SK-N-DZ (cell line): ENCODE results near the gene SENP2. TPM values are rescaled to one million over a fixed set of nuclear protein-coding genes. Genes with fewer than 3 reads are reported as not detected.
A peak's percentile ranks its signal among the peaks of the same experiment; 100 is the strongest.
"Not testable (repeated sequence)": the region's sequence is repeated elsewhere in the genome, so short reads cannot be mapped to it uniquely, and the experiment has no call there.

Experiments
- DNase-seq: peaks from one replicate; pipeline ENCODE4 v3.0.0-alpha.2; 2015; ENCODE audit warnings: low spot score
- polyA plus RNA-seq, 2 experiments: library from polyadenylated mRNA; depleted of rRNA; stranded (reverse); fragments of >200 nt; gene quantifications; 2 replicates each; pipeline ENCODE4 v1.2.3, GENCODE V29; 2014

SENP2 gene
- 29.9 and 32.3 TPM in 2 replicates for polyA plus RNA-seq (2014; cell fraction: cytosol; rRNA removed)
- 12.8 and 13.4 TPM in 2 replicates for polyA plus RNA-seq (2014; cell fraction: nucleus; rRNA removed)

DNA sequence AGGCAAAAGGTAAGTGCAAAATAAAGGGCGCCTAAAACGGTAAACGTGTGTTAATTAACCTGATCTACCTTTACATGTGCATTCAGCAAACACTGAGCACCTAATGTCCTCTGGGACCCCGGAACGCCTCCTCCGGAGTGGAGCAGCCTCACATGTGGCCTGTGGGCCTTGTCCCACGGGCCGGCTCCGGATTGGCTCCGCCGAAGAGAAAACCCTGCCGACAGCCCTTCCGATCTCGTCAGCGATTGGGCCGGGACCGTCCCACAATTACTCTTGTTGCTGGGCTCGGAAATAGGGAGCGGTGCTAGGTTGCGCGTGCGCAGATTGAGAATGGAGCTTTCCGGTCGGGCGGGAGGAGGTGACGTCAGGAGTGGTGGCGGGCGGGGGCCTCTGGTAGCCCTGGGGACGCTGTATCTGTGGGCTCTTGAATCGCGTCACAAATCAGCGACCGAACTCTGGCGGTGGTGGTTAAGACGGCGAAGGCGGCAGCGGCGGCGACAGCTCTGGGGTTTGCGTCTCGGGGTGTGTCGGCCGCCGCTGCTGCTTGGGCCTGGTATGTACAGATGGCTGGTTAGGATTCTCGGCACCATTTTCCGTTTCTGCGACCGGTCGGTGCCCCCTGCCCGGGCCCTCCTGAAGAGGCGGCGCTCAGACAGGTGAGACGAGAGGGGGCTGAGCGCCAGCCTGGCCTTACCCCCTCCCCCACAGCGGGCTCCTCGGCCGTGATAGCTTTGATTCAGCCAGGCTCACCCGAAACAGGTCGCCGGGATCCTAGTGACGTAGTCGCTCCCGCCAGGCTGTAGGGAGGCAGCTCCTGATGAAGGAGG lies at the start of gene SENP2:
SENP2 (plus strand) TSS at position 437 of the 827 bp plus-strand sequence; CDS start at position 556, 119 bp downstream.
- peak; percentile 100 for DNase-seq

DNA sequence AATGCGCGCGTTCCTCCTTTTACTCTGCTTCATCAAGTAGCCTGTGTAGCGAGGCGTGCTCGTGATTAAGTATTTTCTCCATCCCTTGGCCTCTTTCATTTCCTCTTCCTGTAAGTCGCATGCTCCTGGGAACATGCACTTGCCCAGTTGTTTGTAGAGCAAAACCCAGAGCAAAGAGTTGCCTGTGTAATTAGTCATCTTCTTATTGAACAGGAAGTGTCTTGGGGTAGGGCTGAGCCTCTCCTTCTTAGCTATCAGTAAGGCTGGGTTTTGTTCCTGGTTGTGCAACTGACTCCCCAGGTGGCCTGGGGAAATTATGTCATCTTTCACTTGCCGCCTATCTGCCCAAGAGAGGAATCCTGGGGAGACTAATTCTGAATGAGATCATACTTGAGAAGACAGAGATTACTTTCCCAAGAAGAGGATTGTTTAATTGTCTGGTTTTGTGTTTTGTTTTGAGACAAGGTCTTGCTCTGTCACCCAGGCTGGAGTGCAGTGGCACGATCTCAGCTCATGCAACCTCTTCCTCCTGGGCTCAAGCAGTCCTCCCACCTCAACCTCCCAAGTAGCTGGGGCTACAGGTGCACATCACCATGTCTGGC lies 48.6 kb upstream of the SENP2 start:
- DNase-seq: no peak

GRCh38 chr3:185539934-185540333 lies 46.2 kb upstream of the SENP2 start:
- no peak for DNase-seq

DNA sequence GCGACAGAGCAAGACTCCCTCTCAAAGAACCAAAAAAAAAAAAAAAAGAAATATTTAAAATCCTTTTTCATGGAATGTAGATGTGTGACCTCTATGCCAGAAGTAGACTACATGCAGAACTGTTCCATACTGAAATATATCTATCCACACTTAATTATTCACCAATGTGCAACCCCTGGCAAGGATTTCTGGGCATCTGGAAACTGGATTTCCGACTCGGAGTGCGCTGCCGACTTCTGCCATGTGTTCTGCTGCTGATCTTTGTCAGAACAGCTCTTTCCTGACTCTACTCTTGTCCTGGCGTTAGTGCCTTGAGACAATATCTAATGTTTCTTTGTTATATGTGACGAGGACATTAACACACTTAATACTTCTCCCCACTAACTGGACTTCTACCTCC lies 45.4 kb upstream of the SENP2 start:
- no peak for DNase-seq

DNA sequence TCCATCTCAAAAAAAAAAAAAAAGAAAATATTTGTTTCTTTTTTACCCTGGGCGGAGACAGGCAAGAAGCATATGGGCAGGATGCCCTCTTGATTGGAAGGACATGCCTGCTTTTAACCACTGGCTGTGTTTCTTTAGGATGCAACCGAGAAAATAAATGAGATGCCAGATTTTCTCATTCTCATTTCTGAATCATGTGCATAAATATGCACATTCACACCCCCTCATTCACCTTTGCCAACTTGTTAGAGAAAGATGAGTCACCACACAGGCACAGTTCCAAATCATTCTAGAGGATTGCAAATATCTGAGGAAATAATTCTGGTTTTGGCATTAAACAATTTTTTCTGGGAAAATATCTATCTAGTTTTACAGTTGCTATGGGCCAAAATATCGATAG lies 37.0 kb upstream of the SENP2 start:
- no peak for DNase-seq

DNA sequence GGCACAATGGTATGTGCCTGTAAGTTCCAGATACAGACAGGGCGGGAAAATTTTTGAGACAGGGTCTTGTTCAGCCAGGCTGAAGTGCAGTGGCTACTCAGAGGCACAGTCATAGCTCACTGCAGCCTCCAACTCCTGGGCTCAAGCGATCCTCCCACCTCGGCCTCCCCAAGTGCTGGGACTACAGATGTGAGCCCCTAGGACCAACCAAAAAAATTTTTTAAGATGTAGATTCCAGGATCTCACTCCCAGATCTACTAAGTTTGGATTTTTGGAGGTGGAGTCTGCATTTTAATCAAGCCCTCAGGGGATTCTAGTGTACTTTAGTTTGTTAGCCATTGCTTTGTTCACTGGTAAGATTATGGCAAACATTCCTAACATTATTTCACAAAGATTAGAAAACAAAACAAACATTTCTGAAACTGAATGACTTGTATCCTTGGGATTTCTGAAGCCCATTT lies 36.4 kb upstream of the SENP2 start:
- no peak for DNase-seq

DNA sequence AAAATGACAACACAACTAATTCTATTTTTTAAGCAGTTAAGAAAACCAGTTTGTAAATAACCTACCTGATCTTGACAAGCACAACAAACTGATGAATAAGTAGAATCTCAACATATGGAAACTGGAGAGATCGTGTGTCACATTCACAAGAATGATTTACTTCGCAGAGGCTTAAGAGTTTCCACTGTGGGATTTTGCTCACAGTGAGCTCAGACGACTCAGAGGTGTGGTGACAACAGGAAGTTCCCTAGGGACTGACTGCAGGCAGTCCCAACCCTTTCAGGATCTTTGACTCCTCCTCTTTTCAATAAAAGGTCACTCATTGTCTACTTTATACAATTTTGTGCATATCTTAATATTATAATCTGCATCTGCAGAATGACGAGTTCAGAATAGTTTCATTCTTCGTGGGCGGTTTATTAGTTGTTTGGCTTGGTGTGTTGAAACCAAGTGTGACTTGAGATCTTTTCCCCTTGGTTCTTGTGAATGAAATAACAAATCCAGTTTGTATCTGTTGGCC lies 33.7 kb upstream of the SENP2 start, which contains the start of gene LIPH:
LIPH (minus strand) TSS at position 231 of the 520 bp plus-strand sequence; CDS start at position 114, 117 bp downstream.
- DNase-seq: peak; percentile 31

DNA sequence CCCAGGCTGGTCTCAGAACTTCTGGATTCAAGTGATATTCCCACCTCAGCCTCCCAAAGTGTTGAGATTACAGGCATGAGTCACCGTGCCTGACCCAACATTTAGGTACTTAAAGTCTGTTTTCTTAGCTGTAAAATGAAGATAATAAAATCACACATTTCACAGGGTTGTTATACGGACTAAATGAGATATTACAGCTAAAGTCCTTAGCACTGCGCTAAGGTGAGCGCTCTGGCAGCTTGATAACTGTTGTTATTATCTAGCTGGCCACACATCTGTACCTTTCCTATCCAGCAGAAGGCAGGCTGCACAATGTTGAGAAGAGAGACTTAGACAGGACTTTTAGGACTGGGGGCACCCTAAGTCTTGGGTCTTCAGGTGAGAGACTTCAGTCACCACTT lies 31.0 kb upstream of the SENP2 start:
- no peak for DNase-seq

DNA sequence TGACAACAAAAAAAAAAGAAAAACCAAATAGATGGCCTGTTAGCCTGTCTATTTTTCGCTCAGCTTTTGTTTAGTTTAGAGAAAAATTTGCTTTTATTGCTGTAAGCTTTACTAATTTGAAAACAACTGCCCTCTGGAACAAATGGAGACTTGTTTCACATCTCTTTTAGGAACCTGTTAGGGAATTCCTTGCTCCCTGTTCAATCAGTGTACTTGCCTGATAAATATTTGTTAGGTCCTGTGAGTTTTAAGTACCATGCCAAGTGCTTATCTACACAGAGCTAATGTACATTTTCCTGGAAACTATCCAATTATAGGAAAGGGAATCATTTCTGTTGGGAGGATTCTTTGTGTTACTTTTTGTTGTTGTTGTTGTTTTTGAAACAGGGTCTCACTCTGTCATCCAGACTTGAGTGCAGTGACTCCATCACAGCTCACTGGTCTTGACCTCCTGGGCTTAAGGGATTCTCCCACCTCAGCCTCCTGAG lies 30.2 kb upstream of the SENP2 start:
- no peak for DNase-seq

GRCh38 chr3:185556640-185557039 lies 29.5 kb upstream of the SENP2 start:
- not testable (repeated sequence) for DNase-seq

- no peak for DNase-seq
These were observed 27.7 kb upstream of the SENP2 start for GRCh38 chr3:185558395-185558794.

GRCh38 chr3:185559706-185560090 lies 26.4 kb upstream of the SENP2 start:
- DNase-seq: no peak

DNA sequence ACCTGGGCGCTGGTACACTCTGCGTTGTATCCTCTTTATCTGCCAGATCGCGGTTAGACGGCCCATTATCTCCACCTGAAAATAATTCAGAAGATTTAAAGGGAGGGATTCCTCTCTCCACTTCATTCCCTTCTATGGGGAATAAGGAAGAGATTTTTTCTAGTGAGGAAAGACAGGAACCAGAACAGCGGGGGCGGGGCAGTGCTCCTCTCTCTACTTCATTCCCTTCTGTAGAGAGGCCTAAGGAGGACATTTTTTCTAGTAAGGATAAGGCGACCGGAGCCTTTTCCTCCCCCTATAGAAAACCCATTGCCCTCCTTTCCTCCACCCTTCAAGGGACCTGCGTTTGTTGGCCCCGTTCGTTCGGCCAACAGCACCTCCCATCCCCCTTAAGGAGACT lies 25.4 kb upstream of the SENP2 start:
- DNase-seq: no peak

DNA sequence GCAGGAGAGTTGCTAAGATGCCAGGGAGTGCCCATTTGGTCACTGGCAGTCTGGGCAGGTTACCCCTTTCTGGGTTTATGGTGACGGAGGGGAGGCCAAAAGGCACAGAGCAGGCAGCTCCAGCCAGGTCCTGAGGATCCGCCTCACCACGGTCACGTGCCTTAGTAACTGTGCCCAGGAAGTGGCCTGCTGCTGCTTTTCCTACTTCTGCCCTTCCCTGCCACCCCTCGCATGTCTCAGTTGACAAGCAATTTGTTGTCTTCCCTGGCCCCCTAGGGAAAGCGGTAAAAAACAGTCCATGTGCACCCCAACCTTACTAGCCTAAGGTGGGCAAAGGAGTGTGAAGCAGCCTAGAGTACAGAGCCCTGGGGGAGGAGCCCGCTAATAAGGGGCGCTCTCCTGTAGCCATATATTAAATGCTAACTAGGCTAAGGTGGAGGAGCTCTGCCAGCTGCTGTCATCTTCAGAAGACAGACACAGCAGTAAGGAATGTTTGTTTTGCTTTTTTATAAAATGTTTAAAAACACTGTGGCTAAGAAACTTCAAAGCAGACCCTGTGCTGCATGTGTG lies 24.6 kb upstream of the SENP2 start:
- no peak for DNase-seq

DNA sequence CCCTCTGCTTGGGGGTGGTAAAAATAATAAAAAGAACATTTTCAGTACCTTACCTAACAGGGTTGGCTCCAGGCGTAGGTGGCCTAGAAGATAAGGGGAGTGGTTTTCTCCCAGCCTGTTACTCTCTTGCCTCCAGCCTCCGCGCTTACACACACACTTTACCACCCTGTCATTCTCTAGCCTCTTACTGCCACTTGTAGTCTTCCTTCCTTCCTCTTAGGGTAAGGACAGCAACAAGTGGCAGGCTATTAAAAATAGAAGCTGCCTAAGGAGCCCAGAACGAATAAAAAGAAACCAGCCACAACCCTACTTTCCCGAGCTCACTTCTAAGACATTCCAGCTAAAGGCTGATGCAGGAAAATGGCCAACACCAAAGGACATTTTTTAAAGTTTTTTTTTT lies 24.1 kb upstream of the SENP2 start:
- no peak for DNase-seq

DNA sequence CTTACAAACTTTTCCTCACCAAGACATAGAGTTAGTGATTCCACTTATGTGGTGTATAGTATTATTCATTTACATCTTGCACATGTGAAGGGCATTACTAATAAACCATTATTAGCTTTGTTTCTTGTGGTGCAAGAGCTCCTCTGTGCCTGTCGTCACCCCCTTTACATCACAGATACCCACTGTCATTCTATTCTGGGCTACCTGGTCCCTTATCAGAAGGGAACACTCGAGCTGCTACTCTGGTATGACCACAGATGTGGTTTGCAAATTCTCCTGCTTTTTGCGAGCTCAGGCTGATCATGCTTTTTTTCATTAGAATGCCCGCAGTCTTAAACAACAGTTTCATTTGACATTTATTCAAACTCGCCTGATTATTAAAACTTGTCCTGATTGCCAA lies 13.9 kb upstream of the SENP2 start:
- no peak for DNase-seq

DNA sequence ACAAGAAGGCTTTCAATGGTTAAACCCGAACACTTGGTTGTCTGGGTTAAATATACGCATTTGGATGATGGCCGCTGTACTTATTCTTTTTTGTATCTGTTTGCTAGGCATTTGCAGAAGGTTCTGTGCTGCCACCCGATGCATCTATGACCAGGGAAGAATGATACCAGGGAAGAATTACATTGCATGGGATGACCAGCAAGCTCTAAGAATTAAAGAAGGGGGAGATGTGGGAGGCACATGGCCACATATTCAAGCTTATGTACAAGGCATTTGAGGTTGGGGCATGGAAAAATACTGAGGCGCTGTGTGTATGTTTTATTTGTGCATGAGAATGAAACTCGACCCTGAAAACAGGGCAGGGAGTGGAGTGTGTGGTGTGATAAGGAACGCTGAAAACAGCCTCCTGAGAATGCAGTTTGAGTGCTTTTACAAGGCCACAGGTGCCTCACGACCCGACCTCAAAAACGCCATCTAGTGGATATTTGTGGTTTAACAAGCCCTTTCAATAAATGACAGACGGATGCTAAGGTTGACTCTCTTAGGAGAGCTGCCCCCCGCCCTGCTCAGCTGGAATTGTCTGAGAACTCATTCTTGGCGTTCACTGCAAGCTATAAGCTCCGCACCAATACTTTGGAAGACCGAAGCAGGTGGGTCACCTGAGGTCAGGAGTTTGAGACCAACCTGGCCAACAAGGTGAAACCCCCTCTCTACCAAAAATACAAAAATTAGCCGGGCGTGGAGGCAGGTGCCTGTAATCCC lies 10.8 kb upstream of the SENP2 start:
- DNase-seq: peak; percentile 77

DNA sequence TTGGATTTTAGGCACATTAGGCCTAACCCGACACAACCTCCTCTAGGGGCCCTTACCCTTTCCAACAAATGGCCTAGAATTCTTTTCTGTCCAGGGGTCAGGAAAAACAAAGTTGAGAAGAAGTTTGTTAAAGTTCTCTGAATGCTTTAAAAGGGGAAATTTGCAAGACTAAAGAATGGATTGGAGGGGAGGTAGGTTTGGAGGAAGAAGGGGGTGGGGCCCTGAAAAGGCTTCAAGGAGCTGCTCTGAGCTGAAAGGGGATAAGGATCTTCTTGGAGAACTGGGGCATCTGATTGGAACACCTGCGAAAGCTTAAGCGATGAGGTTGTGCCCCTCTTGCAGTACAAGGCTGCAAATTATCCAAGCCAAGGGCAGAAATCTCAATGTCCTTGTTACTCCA lies 3.9 kb upstream of the SENP2 start:
- DNase-seq: no peak

DNA sequence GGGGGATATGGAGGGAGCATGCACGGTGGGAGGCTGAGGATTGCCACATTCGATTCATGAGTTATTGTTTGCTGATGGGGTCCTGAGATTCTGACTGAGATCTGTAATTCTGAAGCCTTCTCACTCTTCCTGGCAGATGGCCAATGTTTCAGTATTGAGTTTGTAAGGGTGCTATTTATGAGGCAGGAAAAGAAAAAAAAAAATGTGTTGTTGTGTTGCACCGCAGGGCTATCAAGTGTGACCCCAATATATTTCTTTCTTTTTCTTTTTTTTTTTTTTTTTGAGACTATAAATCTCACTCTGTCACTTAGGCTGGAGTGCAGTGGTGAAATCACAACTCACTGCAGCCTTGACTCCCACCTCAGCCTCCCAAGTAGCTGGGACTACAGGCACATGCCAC lies 3.2 kb upstream of the SENP2 start:
- DNase-seq: no peak

DNA sequence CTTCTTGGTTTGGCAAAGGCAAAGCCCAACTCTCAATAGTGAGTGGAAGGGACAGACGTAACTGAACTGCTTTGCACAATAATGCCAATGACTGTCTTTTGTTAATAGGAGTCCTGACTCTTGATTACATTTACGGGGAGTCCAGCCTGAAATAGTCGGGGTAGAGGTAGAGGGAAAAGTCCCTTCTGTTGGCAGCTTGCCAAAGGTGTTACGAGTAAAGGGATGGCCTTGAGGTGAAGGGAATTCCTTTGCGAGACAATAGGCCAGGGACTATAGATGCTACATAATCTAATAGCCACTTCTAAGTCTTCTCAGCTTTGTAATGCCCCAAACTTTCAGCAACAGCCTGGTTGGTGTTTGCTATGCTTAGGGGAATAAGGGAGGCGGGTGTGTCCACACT lies 2.2 kb upstream of the SENP2 start:
- no peak for DNase-seq

DNA sequence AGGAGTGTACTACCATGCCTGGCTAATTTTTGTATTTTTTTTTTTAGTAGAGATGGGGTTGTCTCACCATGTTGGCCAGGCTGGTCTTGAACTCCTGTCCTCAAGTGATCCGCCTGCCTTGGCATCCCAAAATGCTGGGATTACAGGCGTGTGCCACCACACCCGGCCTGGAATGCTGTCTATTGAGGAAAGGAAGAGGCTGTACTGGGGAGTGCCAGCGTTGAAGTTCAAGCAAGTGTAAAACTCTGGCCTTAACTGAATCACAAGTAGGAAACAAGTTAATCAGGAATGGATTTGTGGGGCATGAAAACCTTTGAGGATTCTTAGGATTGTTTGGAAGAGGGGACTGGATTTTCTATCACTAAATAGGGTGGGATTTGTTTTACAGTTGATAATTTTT lies 1.4 kb upstream of the SENP2 start:
- no peak for DNase-seq

DNA sequence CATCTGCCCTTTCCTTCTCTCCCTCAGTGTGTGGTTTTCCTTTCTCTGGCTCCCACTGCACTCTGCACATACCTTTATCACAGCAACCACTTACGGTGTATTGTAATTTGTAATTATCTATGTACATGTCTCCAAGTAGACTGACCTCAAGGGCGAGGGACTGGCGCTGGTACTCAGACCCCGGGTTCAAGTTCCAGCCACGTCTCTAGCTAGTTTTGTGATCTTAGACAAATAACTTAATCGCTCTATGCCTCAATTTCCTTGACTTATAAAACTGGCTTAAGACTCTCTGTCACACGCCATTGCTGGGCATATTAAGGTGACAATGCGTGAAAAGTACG lies 607 bp upstream of the SENP2 start:
- DNase-seq: no peak
